Measurements from ENCODE around the gene SCN10A. TPM values are rescaled to one million over a fixed set of nuclear protein-coding genes. Genes with fewer than 3 reads are reported as not detected.
A peak's percentile ranks its signal among the peaks of the same experiment; 100 is the strongest.

Gene SCN10A
- polyA plus RNA-seq, 1 of the 3 experiments (the other 2 are of a cell fraction): not detected

DNA sequence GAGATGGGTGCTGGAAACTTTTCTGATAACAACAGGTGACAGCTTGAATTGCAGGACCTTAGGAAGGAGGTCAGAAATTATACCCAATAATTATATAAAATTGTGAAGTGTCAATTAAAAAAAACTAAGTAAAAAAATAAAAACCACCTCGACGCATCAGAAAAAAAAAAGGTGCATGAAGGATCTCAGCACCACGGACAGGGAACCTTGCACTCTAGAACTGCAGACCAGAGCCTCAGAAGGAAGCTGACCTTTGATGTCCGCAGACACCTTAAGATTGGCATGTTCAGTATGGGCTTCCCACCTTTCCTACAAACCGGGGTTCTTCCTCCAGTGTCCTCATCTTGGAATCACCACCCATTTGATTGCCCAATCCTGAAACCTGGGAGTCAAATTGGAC, 60.9 kb downstream of the SCN10A start:
- Histone ChIP-seq H3K27ac (ENCODE audit: low read depth in 2 of 2, low read length in 1 of 2) (no peak overlapping the region), H3F3A (replicated peaks; ENCODE audit: insufficient read depth) (no peaks in the 10 kb centered on the region), H4K20me1 (ENCODE audit: insufficient read depth) (no peaks in the 10 kb centered on the region), H3K36me3 (replicated peaks in 1 of 2; ENCODE audit: control insufficient read depth in 1 of 2, insufficient read depth in 2 of 2, low read length in 1 of 2) (no peaks in the 10 kb centered on the region), H3K9me2 (no peaks in the 10 kb centered on the region), H3K9me3 (no peaks in the 10 kb centered on the region), H3K4me1 (ENCODE audit: control insufficient read depth in 1 of 2, insufficient read depth in 2 of 2, low read depth in 1 of 2, low read length in 1 of 2) (no peaks in the 10 kb centered on the region), H3K4me2 (no peak overlapping the region), H3K79me2 (ENCODE audit: insufficient read depth) (no peaks in the 10 kb centered on the region), H3K4me3 (ENCODE audit: low read depth in 2 of 2, low read length in 1 of 2) (no peak overlapping the region), H2AFZ (ENCODE audit: low read depth) (no peak overlapping the region), H3K27me3 (ENCODE audit: insufficient read depth) (no peaks in the 10 kb centered on the region), H3K9ac (no peak overlapping the region)
- ChIA-PET POLR2A (no interaction called here), CTCF (no interaction called here)
- TF ChIP-seq REST (IDR thresholded peaks at IDR 0.05; ENCODE audit: low read depth, low read length) (peak; percentile 91), FOSL2 (IDR thresholded peaks at IDR 0.05; ENCODE audit: borderline replicate concordance, low read depth) (no peak), NFIC (IDR thresholded peaks at IDR 0.05; ENCODE audit: borderline replicate concordance) (no peak), MAX (IDR thresholded peaks at IDR 0.05; ENCODE audit: low read depth) (no peak)
- TF ChIP-seq, protein P1, sequence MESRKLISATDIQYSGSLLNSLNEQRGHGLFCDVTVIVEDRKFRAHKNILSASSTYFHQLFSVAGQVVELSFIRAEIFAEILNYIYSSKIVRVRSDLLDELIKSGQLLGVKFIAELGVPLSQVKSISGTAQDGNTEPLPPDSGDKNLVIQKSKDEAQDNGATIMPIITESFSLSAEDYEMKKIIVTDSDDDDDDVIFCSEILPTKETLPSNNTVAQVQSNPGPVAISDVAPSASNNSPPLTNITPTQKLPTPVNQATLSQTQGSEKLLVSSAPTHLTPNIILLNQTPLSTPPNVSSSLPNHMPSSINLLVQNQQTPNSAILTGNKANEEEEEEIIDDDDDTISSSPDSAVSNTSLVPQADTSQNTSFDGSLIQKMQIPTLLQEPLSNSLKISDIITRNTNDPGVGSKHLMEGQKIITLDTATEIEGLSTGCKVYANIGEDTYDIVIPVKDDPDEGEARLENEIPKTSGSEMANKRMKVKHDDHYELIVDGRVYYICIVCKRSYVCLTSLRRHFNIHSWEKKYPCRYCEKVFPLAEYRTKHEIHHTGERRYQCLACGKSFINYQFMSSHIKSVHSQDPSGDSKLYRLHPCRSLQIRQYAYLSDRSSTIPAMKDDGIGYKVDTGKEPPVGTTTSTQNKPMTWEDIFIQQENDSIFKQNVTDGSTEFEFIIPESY (IDR thresholded peaks at IDR 0.05; ENCODE audit: borderline replicate concordance, low read depth): no peak
- 34% methylated on average over 5 of the region's 5 CpGs for WGBS (ENCODE audit: low lambda C conversion rate)
- no peak for DNase-seq

DNA sequence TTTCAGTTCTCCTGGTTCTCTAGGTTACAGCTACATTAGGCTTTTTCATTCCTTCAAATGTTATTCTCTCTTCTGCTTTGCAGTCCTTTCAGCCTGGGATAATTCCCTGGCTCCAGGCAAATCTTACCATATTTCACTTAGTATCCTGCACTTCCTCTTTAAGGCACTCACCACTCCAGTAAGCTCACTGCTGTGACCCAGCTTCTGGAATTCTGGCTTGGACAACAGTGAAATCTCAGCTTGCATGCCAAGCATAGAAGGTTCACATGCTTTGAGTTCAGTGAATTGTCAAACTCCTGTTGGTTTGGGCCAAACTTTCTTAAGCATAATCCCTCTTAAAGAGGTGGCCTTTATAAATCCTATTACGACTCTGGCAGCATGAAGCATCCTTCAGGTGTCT, 69.4 kb downstream of the SCN10A start:
- no peaks in the 10 kb centered on the region for H3F3A ChIP-seq (replicated peaks; ENCODE audit: insufficient read depth)
- H3K79me2 ChIP-seq (ENCODE audit: insufficient read depth): no peaks in the 10 kb centered on the region
- no peaks in the 10 kb centered on the region for H3K4me1 ChIP-seq (ENCODE audit: control insufficient read depth in 1 of 2, insufficient read depth in 2 of 2, low read depth in 1 of 2, low read length in 1 of 2)
- ChIA-PET CTCF (interaction anchor here (0.9 to 1.0 kb wide), 2 partner anchors 253 to 255 kb away, joined by 3 to 4 read pairs; no protein-coding TSS in a partner anchor), POLR2A (no interaction called here)
- H3K36me3 ChIP-seq (replicated peaks in 1 of 2; ENCODE audit: control insufficient read depth in 1 of 2, insufficient read depth in 2 of 2, low read length in 1 of 2): no peaks in the 10 kb centered on the region
- H3K27ac ChIP-seq (ENCODE audit: low read depth in 2 of 2, low read length in 1 of 2): no peak overlapping the region
- H3K9me2 ChIP-seq: no peaks in the 10 kb centered on the region
- H2AFZ ChIP-seq (ENCODE audit: low read depth): no peak overlapping the region
- no peaks in the 10 kb centered on the region for H3K9me3 ChIP-seq
- TF ChIP-seq ELF1 (IDR thresholded peaks at IDR 0.05) (no peak), TAF1 (IDR thresholded peaks at IDR 0.05; ENCODE audit: borderline replicate concordance, low read depth, low read length) (no peak), YY1 (IDR thresholded peaks at IDR 0.05; ENCODE audit: low read depth) (no peak), TCF12 (IDR thresholded peaks at IDR 0.05) (no peak), POLR2AphosphoS5 (IDR thresholded peaks at IDR 0.05; ENCODE audit: low read depth, low read length) (no peak), FOXM1 (IDR thresholded peaks at IDR 0.05; ENCODE audit: low read depth) (no peak), REST (IDR thresholded peaks at IDR 0.05; ENCODE audit: low read depth, low read length) (no peak)
- H3K27me3 ChIP-seq (ENCODE audit: insufficient read depth): no peaks in the 10 kb centered on the region; the same call in 1 of the 2 replicates
- no peak overlapping the region for H3K4me2 ChIP-seq
- WGBS (ENCODE audit: low lambda C conversion rate): 13% methylated on average over 1 of the region's 1 CpG
- no peak overlapping the region for H3K4me3 ChIP-seq (ENCODE audit: low read depth in 2 of 2, low read length in 1 of 2)
- DNase-seq: no peak
- no peak overlapping the region for H3K9ac ChIP-seq
- no peaks in the 10 kb centered on the region for H4K20me1 ChIP-seq (ENCODE audit: insufficient read depth)

All from SK-N-SH (cell line).